OCI-M2 (cell line): ENCODE data around the gene TOB2.

Experiments
- DNase-seq: peaks from one replicate; lab custom pipeline; 2025; ENCODE audit not compliant: unreplicated experiment; lab: John Stamatoyannopoulos, UW

The TOB2 gene

DNA sequence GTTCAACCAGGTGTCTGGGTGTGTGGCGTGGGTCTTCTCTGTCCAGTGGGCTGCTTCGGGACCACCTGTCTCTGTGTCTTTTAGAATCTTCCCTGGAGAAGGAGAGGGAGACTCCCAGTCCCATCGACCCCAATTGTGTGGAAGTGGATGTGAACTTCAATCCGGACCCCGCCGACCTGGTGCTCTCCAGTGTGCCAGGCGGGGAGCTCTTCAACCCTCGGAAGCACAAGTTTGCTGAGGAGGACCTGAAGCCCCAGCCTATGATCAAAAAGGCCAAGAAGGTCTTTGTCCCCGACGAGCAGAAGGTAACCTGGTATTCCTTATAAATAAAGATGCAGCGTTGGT lies 52.6 kb downstream of the TOB2 start:
- DNase-seq = no peak

DNA sequence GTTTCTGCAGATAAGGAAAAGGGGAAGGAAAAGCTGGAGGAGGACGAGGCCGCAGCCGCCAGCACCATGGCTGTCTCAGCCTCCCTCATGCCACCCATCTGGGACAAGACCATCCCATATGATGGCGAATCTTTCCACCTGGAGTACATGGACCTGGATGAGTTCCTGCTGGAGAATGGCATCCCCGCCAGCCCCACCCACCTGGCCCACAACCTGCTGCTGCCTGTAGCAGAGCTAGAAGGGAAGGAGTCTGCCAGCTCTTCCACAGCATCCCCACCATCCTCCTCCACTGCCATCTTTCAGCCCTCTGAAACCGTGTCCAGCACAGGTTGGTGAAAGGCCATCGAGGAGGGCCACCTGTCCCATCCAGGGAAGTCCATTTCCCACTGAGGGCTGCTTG lies 59.3 kb downstream of the TOB2 start:
- no peak for DNase-seq

DNA sequence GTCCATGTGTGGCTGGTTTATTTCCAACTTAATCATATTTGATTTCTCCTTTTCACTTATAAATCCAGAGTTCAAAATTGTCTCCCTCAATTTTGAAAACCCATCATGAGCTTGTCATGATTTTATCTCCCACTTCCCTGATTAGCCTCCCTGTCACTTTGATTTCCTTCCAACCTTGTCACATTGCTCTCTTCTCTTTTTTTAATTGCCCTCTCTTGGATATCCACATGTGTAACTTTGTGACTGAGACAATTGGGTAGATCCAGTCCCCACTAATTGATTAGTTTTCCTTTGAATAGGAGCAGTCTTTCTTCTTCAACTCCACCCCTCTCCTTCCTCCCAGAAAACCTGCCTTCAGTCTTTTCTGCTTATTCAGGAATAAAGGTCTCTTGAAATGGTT lies 62.5 kb downstream of the TOB2 start:
- no peak for DNase-seq
